ENCODE measurements around the gene PRDX5.

GRCh38 chr11:64344787-64345186 is 26.9 kb downstream of the PRDX5 start:
- TF ChIP-seq EZH2 (IDR thresholded peaks at IDR 0.05; ENCODE audit: borderline replicate concordance, low read length): no peak
- TF ChIP-seq CTCF (IDR thresholded peaks at IDR 0.05; ENCODE audit: low read length): no peak

Measured in OCI-LY1 (cell line).